NB4 (cell line): Measurements from ENCODE around the gene ULBP1.
"Not testable (repeated sequence)": the region's sequence is repeated elsewhere in the genome, so short reads cannot be mapped to it uniquely, and the experiment has no call there.

ENCODE experiments used
- DNase-seq: peaks from one replicate; pipeline ENCODE4 v3.0.0; 2010; ENCODE audit warnings: low read depth
- H3K4me3 ChIP-seq: one replicate; pipeline ENCODE4 v1.5.1; 2011; ENCODE audit warnings: mild to moderate bottlenecking, low read depth, low read length, moderate library complexity
- CTCF ChIP-seq: IDR thresholded peaks from one replicate; pipeline ENCODE4 v1.5.1; 2012; ENCODE audit warnings: low read depth, low read length
- MYC ChIP-seq: IDR thresholded peaks from 2 replicates; pipeline ENCODE4 v1.6.1; 2011; ENCODE audit warnings: low read depth, low read length
- POLR2A ChIP-seq: IDR thresholded peaks from 2 replicates; pipeline ENCODE4 v1.6.1; 2011; ENCODE audit warnings: mild to moderate bottlenecking; ENCODE audit not compliant: insufficient read length; ENCODE audit errors: extremely low read depth
- TF ChIP-seq, protein P1 (sequence below): IDR thresholded peaks from 2 replicates; pipeline ENCODE4 v1.6.1; 2011; ENCODE audit warnings: low read depth, low read length

The ULBP1 gene

GRCh38 chr6:149963462-149964307, at the start of gene ULBP1:
ULBP1 (plus strand) TSS chr6:149963943; CDS start chr6:149964050, 107 bp downstream.
- TF ChIP-seq POLR2A (no peak), CTCF (no peak), MYC (peak; percentile 54; the same call in 1 of the 2 replicates)
- TF ChIP-seq, protein P1, sequence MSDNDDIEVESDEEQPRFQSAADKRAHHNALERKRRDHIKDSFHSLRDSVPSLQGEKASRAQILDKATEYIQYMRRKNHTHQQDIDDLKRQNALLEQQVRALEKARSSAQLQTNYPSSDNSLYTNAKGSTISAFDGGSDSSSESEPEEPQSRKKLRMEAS: 0 out of 2 replicates have a peak, but pooled peaks have one; percentile 13
- DNase-seq: peak; percentile 74
- peak within 1 kb of the TSS; percentile 35 for H3K4me3 ChIP-seq

- no peak for DNase-seq
- H3K4me3 ChIP-seq: no peak overlapping the region
- TF ChIP-seq POLR2A (no peak), CTCF (no peak), MYC (no peak)
- TF ChIP-seq, protein P1: no peak
These were observed 47.5 kb upstream of the ULBP1 start for GRCh38 chr6:149915970-149916865.

GRCh38 chr6:149917679-149918078, 46.1 kb upstream of the ULBP1 start:
- no peak for DNase-seq
- TF ChIP-seq, protein P1: no peak
- TF ChIP-seq MYC (no peak), CTCF (no peak), POLR2A (no peak)
- H3K4me3 ChIP-seq: no peak overlapping the region

DNA sequence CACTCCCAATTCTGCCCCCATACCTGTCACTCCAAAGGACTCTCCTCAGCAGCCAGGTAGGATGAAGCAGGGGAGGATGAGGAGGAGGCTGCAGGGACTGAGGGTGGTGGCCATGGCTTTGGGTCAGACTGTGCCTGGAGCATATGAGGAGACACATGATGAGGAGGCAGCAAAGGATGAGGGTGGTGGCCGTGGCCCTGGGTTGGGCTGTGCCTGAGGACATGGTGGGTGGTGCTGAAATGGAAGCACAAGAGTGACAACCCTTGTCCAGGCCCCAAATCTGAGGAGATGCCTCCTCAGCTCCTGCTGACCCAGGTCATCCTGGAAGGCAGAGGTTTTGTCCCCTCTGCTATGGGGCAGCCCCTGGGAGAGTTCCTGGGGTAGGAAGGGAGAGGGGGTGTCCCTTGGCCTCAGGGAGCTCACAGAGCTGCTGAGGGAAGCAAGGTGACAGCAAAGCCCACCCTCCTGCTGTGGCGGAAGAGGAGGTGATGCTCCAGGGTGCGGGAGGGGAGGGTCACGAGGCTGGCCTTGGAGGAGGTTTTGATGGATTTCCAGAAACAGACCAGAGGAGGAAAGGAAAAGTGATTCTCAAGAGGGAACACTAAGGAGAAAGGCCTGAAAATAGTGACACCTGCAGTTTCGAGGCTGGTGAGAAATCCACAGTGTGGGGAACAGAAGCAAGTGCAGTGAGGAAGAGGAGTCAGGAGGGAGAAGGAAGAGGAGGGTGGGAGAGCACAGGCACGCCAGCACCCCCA, 45.4 kb upstream of the ULBP1 start:
- H3K4me3 ChIP-seq: no peak overlapping the region
- TF ChIP-seq MYC (no peak), POLR2A (no peak), CTCF (no peak)
- TF ChIP-seq, protein P1: no peak
- no peak for DNase-seq

GRCh38 chr6:149919126-149919833, 44.5 kb upstream of the ULBP1 start:
- DNase-seq, H3K4me3 ChIP-seq: not testable (repeated sequence)
